Activated T-helper 2 cell treated with anti-CD3 and anti-CD28 coated beads, Interferon-gamma antibody, Interleukin-2, Interleukin-4, amounts not matched to agents 10 μg/mL and 5 μg/mL and 100 μg/mL, durations not matched to agents 14 hours and 24 hours and 36 hours (primary cell): ENCODE measurements around the gene KAT6B. TPM values are rescaled to one million over a fixed set of nuclear protein-coding genes. Genes with fewer than 3 reads are reported as not detected.
"Not testable (repeated sequence)": the region's sequence is repeated elsewhere in the genome, so short reads cannot be mapped to it uniquely, and the experiment has no call there.

Experiments used
- DNase-seq: peaks from one replicate; pipeline ENCODE4 v3.0.0; 2021; ENCODE audit warnings: low spot score
- H3K27ac Mint-ChIP-seq: one replicate; pipeline ENCODE4 v1.8.0; 2021; ENCODE audit warnings: mixed read lengths
- H3K27me3 Mint-ChIP-seq: one replicate; pipeline ENCODE4 v1.8.0; 2021; ENCODE audit warnings: low read depth, mixed read lengths
- H3K36me3 Mint-ChIP-seq: one replicate; pipeline ENCODE4 v1.8.0; 2021; ENCODE audit warnings: low read depth, mixed read lengths
- H3K4me1 Mint-ChIP-seq: one replicate; pipeline ENCODE4 v1.8.0; 2021; ENCODE audit warnings: low read depth, mixed read lengths
- H3K4me3 Mint-ChIP-seq: one replicate; pipeline ENCODE4 v1.8.0; 2021; ENCODE audit warnings: low read depth, mild to moderate bottlenecking, moderate library complexity, mixed read lengths
- H3K9me3 Mint-ChIP-seq: one replicate; pipeline ENCODE4 v1.8.0; 2021; ENCODE audit warnings: mixed read lengths
- intact Hi-C: fragments of 100-400 bp; cut with micrococcal nuclease; formaldehyde crosslinking; loops from one replicate; pipeline ENCODE4 v1.15.1; 2023
- total RNA-seq: library from RNA; stranded (reverse); gene quantifications from 2 replicates; pipeline ENCODE4 v1.2.3, GENCODE V29; 2022

The KAT6B gene
- total RNA-seq, 1 donor from 2014 or later, result 26.6 TPM

DNA sequence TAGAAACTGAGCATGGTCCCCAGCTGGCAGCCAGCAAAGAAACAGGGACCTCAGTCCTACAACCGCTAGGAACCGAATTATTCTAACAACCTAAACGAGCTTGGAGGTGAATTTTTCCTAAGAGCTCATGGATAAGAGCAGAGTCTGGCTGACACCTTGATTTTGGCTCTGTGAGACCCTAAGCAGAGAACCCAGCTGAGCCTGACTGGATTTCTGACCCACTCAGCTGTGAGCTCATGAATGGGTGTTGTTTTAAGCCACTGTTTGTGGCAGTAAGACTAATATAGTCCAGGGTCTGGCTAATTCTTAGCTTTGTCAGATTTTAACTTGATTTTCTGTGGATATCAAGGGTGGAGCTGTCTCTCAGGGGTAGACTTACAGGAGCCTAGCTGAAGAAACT lies 77.1 kb downstream of the KAT6B start:
- no peaks in the 10 kb centered on the region for H3K9me3 Mint-ChIP-seq
- no peak overlapping the region for H3K27ac Mint-ChIP-seq
- no peaks in the 10 kb centered on the region for H3K27me3 Mint-ChIP-seq
- peaks cover 32% of the 10 kb centered on the region for H3K4me1 Mint-ChIP-seq
- DNase-seq, result no peak
- H3K4me3 Mint-ChIP-seq, result no peak overlapping the region
- peaks cover 5% of the 10 kb centered on the region for H3K36me3 Mint-ChIP-seq
- intact Hi-C loops, result no loop called here

DNA sequence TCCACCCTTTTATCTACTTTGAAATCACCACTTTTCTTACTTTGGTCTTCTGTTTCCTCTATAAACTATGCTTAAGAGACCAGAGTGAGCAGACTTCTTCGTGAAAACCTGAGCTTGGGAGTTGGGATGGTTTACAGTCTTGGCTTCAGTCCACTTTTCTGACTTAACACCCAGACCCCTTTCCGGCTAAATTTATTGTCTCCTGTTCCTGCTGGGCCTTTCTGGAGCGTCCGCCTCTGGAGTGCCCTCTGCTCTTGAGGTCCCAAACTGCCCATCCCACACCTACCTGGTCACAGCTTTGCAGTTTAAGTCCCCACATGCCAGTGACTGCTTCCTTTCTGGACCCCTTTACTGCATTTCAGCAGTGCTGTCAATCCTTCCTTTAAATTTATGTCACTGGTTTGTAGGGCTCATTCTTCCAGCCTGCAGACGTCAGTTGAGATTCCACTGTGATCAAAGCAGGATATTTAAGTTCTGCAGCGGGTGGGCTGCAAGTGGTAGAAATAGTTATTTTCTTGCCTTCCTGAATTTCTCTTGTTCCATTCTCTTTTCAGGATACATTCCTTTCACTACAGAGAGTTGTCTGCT lies 80.3 kb downstream of the KAT6B start:
- H3K9me3 Mint-ChIP-seq, result no peaks in the 10 kb centered on the region
- no peaks in the 10 kb centered on the region for H3K27me3 Mint-ChIP-seq
- H3K36me3 Mint-ChIP-seq, result no peaks in the 10 kb centered on the region
- H3K4me1 Mint-ChIP-seq, result peaks cover 14% of the 10 kb centered on the region
- H3K27ac Mint-ChIP-seq, result no peak overlapping the region
- intact Hi-C loops, result no loop called here
- DNase-seq, result no peak
- no peak overlapping the region for H3K4me3 Mint-ChIP-seq

DNA sequence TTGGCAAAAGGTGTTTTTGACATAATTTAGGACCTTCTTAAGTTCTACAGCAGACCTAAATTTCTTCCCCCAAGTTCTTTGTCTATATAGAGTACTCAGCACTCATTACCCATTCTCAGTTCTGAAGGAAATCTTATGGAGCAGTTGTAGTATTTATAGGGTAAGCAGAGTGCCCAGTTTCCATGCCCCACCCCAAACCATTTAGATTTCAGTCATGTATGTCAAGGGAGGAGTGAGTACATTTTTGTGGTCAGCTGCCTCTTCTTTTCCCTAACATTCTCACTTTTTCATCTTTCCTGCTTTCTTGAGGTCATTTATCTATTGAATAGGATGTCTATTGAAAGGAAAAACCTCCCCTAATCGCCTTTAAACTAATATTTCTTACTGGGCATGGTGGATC lies 83.3 kb downstream of the KAT6B start:
- Mint-ChIP-seq H3K27ac (no peak overlapping the region), H3K36me3 (no peaks in the 10 kb centered on the region), H3K9me3 (no peaks in the 10 kb centered on the region), H3K4me3 (no peak overlapping the region), H3K27me3 (no peaks in the 10 kb centered on the region), H3K4me1 (peaks cover 19% of the 10 kb centered on the region)
- intact Hi-C loops, result no loop called here
- DNase-seq, result no peak

DNA sequence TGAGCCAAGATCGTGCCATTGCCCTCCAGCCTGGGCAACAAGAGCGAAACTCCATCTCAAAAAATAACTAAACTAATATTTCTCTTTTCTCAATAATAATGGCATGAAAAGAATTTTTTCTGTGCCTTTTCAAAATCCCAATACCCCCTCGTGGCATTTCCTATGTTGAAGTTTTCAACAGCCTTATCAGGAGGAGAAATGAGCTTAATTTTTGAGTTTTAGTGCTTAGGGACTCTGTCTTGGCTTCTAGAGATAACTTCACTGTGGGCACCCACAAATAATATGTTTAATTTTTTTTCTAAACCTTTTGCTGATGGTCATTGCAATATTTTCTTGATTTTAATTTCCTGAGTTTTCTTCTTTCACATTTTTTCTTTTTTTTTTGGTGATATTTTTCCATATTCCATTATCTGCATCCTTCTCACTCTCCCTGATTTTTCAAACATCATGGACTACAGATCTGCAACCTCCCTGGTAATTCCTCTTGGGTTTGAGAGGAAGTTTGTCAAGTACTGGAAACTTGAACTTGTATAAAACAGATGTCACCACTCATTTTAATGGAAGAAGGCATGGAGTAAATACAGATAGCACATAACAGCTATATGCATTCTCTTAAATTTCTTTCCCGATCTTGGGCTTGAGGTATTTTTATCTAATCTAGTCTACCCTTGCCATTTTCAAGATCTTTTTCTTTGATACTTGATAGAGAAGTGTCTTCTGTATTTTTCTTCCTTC lies 84.0 kb downstream of the KAT6B start:
- intact Hi-C loops, result no loop called here
- H3K27ac Mint-ChIP-seq, result no peak overlapping the region
- H3K4me3 Mint-ChIP-seq, result no peak overlapping the region

DNA sequence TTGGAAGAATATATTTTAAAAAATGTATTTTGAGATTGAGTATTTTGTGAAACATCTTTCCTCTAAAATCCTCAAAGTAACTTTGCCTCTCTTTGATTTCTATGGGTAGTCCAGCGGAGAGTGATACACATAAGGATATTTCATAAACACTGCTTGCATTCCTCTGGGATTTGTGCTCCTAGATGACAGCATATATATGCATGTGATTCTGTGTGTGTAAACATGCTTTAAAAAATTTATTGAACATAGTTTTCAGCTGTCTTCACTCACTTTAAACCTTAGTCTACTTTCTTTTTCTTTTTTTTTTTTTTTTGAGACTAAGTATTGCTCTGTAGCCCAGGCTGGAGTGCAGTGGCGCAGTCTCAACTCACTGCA lies 84.6 kb downstream of the KAT6B start:
- Mint-ChIP-seq H3K36me3 (no peaks in the 10 kb centered on the region), H3K9me3 (no peaks in the 10 kb centered on the region), H3K4me1 (peaks cover 24% of the 10 kb centered on the region), H3K4me3 (no peak overlapping the region), H3K27me3 (no peaks in the 10 kb centered on the region), H3K27ac (no peak overlapping the region)
- no peak for DNase-seq
- intact Hi-C loops, result no loop called here

More for the DNA sequence above, 84.0 kb downstream of the KAT6B start:
- Mint-ChIP-seq H3K9me3 (no peaks in the 10 kb centered on the region), H3K36me3 (no peaks in the 10 kb centered on the region), H3K27me3 (no peaks in the 10 kb centered on the region), H3K4me1 (peaks cover 22% of the 10 kb centered on the region)
- DNase-seq, result no peak

DNA sequence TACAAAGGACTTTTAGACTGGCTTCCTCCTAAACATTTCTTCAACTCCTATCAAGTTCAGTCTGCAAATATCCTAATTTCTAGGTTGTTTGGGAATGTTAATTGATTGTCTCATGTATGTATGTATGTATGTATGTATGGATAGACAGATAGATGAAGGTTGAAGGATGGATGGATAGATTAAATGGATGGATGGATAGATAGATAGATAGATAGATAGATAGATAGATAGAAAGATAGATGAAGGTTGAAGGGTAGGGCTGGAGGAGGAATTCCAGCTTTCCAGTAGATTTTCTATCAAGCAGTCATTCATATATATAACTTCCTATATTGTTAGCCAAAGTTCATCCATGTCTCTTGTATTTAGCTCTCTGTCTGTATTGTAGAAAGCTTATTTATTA lies 85.8 kb downstream of the KAT6B start:
- Mint-ChIP-seq H3K4me1 (peaks cover 25% of the 10 kb centered on the region), H3K27me3 (no peaks in the 10 kb centered on the region), H3K4me3 (no peak overlapping the region), H3K36me3 (peaks cover 4% of the 10 kb centered on the region), H3K9me3 (no peaks in the 10 kb centered on the region), H3K27ac (no peak overlapping the region)
- intact Hi-C loops, result no loop called here
- no peak for DNase-seq

DNA sequence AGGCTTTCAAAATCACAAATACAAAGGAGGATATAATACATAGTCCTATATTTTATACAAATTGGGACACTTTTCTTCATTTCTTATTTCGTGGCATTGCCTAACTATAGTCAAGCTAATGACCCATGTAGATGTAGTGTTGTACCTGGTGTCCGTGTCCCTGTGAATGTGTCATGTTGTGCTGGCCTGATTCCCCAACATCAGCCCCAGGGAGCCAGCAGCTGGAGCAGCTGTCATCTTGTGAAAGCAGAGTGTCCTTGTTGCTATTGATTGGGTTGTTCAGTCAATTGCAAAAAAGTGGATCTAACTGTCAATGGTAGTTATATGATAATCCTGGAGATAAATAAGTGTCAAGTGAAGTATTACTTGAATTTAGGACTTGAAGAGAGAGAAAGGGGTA lies 86.3 kb downstream of the KAT6B start:
- Mint-ChIP-seq H3K27ac (no peak overlapping the region), H3K36me3 (peaks cover 7% of the 10 kb centered on the region), H3K27me3 (no peaks in the 10 kb centered on the region), H3K4me3 (no peak overlapping the region), H3K4me1 (peaks cover 27% of the 10 kb centered on the region), H3K9me3 (peaks cover 3% of the 10 kb centered on the region)
- intact Hi-C loops, result no loop called here
- no peak for DNase-seq

DNA sequence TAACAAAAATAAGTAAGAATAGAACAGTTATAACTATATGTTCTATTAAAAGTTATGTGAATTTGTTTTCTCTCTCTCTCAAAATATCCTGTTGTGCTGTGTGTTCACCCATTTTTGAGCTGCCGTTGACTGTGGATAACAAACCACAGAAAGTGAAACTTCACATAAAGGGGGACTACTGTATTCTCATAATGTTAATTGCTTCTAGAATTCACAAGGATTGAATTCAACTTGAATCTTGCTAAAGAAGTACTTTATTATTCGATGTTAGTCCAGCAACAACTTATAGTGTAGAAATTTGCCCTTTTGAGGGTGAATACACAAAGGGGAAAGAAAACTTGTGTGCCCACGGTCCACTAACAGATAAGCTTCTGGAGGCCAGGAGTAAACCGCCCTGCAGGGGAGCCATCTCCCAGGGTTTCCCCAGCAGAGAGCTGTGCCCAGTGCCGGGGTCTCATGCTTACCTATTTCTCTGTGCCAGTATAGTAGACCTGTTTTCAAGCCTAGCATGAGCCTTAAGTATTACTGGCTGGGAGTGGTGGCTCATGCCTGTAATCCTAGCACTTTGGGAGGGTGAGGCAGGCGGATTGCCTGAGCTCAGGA lies 87.1 kb downstream of the KAT6B start:
- peaks cover 7% of the 10 kb centered on the region for H3K36me3 Mint-ChIP-seq
- no peak overlapping the region for H3K4me3 Mint-ChIP-seq
- H3K4me1 Mint-ChIP-seq, result peaks cover 27% of the 10 kb centered on the region
- peaks cover 4% of the 10 kb centered on the region for H3K9me3 Mint-ChIP-seq
- no peaks in the 10 kb centered on the region for H3K27me3 Mint-ChIP-seq
- H3K27ac Mint-ChIP-seq, result no peak overlapping the region
- DNase-seq, result no peak
- intact Hi-C loops, result no loop called here

DNA sequence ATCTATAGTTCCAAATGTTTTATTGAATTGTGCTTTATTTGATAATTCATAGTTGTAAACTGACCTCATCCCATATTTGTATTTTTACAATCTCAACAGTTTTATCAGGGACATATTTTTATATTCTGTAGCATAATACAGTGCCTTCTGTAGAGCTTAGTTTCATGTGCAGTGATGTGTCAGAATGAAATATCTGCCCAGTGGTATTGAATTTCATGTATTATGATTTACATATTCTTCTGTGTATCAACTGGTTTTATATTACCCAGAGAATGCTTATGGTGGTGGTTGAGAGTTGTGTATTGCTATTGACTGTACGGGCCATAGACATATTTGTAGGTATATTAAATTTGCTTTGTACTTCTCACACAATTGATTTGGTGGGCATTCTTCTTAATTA lies 89.9 kb downstream of the KAT6B start:
- Mint-ChIP-seq H3K27ac (no peak overlapping the region), H3K9me3 (peaks cover 11% of the 10 kb centered on the region), H3K4me1 (peaks cover 26% of the 10 kb centered on the region), H3K27me3 (no peaks in the 10 kb centered on the region), H3K4me3 (no peak overlapping the region), H3K36me3 (peaks cover 18% of the 10 kb centered on the region)
- intact Hi-C loops, result no loop called here
- DNase-seq, result no peak

DNA sequence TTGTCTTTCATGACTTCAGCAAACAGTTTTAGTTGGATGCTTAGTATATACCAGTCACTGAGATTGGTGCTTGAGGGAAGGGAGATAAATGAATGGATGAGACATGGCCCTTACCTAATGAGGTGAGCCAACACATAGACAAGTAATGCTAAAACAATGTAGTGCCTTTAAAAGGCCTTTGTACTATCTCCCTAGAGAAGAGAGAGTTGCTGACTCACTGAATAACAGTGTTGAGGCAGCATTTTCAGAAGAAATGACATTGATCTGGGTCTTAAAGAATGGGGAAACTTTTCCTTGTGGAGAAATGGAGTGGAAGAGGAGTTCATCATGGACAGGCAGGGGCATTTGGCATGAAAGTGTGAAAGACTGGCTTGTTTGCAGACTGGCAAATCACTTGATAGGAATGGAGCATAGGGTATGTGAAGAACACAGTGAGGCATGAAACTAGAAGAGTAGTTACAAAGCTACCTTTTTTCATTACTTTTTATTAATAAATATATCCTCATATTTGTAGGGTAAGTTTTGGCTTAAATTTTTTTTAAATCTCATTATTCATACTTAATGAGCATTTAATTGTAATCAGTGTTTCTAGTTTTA lies 91.2 kb downstream of the KAT6B start:
- intact Hi-C loops, result no loop called here
- Mint-ChIP-seq H3K4me1 (peaks cover 24% of the 10 kb centered on the region), H3K9me3 (peaks cover 11% of the 10 kb centered on the region), H3K27me3 (no peaks in the 10 kb centered on the region), H3K27ac (no peak overlapping the region), H3K4me3 (no peak overlapping the region), H3K36me3 (peaks cover 18% of the 10 kb centered on the region)
- no peak for DNase-seq

DNA sequence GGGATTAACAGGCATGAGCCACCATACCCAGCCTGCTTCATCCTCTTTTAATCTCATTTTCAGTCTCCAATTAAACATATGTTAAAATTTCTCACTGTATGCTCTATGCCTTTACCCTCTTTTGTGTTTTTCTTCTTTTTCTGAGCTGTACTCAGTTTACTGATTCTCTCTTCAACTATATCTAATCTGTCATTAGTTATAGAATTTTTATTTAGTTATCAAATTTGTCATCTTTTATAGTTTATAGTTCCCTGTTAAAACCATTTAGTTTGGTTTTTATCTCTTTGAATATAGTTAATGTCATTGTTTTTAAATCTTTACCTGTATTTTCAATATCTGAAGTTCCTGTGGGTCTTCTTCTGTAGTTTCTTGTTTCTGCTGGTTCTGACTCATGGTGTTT lies 93.3 kb downstream of the KAT6B start:
- no peak for DNase-seq
- H3K27me3 Mint-ChIP-seq, result no peaks in the 10 kb centered on the region
- peaks cover 24% of the 10 kb centered on the region for H3K4me1 Mint-ChIP-seq
- H3K36me3 Mint-ChIP-seq, result peaks cover 18% of the 10 kb centered on the region
- intact Hi-C loops, result no loop called here
- peaks cover 11% of the 10 kb centered on the region for H3K9me3 Mint-ChIP-seq
- no peak overlapping the region for H3K4me3 Mint-ChIP-seq
- no peak overlapping the region for H3K27ac Mint-ChIP-seq

DNA sequence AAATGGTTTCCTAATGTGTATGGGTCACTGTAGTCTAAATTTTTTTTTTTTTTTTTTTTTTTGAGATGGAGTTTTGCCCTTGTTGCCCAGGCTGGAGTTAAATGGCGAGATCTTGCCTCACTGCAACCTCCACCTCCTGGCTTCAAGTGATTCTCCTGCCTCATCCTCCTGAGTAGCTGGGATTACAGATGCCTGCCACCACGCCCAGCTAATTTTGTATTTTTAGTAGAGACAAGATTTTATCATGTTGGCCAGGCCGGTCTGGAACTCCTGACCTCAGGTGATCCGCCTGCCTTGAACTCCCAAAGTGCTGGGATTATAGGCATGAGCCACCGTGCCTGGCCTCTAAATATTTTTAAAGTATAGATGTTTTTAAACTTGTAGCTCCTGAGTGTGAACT lies 94.7 kb downstream of the KAT6B start:
- Mint-ChIP-seq H3K9me3 (peaks cover 11% of the 10 kb centered on the region), H3K36me3 (peaks cover 18% of the 10 kb centered on the region), H3K4me1 (peaks cover 19% of the 10 kb centered on the region)
- H3K27me3 Mint-ChIP-seq, intact Hi-C loops, DNase-seq, H3K27ac Mint-ChIP-seq, H3K4me3 Mint-ChIP-seq: not testable (repeated sequence)

DNA sequence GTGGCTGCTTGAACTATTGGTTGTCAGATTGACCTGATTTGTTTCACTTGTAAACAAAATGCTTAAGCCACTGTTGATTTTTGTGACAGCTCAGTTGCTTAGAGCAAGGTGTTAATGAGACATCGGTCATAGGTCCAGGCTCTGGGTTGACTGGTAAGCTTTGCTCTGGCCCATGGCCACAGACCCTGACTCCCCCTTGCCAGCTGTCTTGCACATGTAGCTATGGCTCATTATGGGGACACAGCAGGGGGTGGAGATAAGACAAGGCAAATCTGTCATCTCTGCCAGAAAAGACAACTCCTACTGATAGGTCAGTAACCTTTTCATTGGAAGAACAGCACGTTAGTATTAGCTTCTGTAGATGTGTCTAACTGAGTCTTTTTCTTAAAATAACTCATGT lies 95.3 kb downstream of the KAT6B start:
- H3K36me3 Mint-ChIP-seq, result peaks cover 15% of the 10 kb centered on the region
- intact Hi-C loops, result no loop called here
- H3K9me3 Mint-ChIP-seq, result peaks cover 11% of the 10 kb centered on the region
- no peak for DNase-seq
- peaks cover 17% of the 10 kb centered on the region for H3K4me1 Mint-ChIP-seq
- H3K4me3 Mint-ChIP-seq, result no peak overlapping the region
- no peak overlapping the region for H3K27ac Mint-ChIP-seq
- no peaks in the 10 kb centered on the region for H3K27me3 Mint-ChIP-seq
